Neural cell (in vitro differentiated cells): ENCODE measurements around the gene EML4. TPM values are rescaled to one million over a fixed set of nuclear protein-coding genes. Genes with fewer than 3 reads are reported as not detected.

Source experiments
- H2AFZ ChIP-seq: fragments of 200-600, 300-800 bp; sonication (generic), shearing (Covaris generic); 2 replicates; pipeline ENCODE4 v1.6.0; 2014; ENCODE audit warnings: low read depth, mild to moderate bottlenecking, antibody characterized with exemption, low read length, moderate library complexity
- H3F3A ChIP-seq: fragments of 200-600 bp; shearing (Covaris generic); 2 replicates; pipeline ENCODE4 v1.6.1; 2016; ENCODE audit warnings: mild to moderate bottlenecking, moderate library complexity, mixed read lengths, antibody characterized with exemption, low read length; ENCODE audit not compliant: insufficient read depth, poor library complexity, severe bottlenecking
- H3K27ac ChIP-seq: fragments of 200-600, 300-800 bp; sonication (generic), shearing (Covaris generic); 2 replicates; pipeline ENCODE4 v1.5.1; 2014; ENCODE audit warnings: mild to moderate bottlenecking, low read length, moderate library complexity
- H3K27me3 ChIP-seq: fragments of 300-800, 200-600 bp; sonication (generic), shearing (Covaris generic); 2 replicates; pipeline ENCODE4 v1.6.0; 2014; ENCODE audit warnings: mild to moderate bottlenecking, low read depth, low read length, moderate library complexity; ENCODE audit not compliant: insufficient read depth
- H3K36me3 ChIP-seq: fragments of 300-800, 200-600 bp; sonication (generic), shearing (Covaris generic); 2 replicates; pipeline ENCODE4 v1.5.1; 2014; ENCODE audit warnings: mild to moderate bottlenecking, antibody characterized with exemption, low read length, moderate library complexity; ENCODE audit not compliant: insufficient read depth
- H3K4me2 ChIP-seq: fragments of 300-800, 200-600 bp; sonication (generic), shearing (Covaris generic); 2 replicates; pipeline ENCODE4 v1.6.0; 2014; ENCODE audit warnings: mild to moderate bottlenecking, low read length
- H3K4me3 ChIP-seq: fragments of 300-800, 200-600 bp; sonication (generic), shearing (Covaris generic); 2 replicates; pipeline ENCODE4 v1.5.1; 2014; ENCODE audit warnings: mild to moderate bottlenecking, low read length, moderate library complexity
- H3K79me2 ChIP-seq: fragments of 200-600 bp; shearing (Covaris generic); replicated peaks from 2 replicates; pipeline ENCODE4 v1.6.0; 2014; ENCODE audit warnings: mild to moderate bottlenecking, low read length, moderate library complexity; ENCODE audit not compliant: insufficient read depth
- H3K9ac ChIP-seq: fragments of 300-800, 200-600 bp; sonication (generic), shearing (Covaris generic); 2 replicates; pipeline ENCODE4 v1.6.1; 2016; ENCODE audit warnings: mild to moderate bottlenecking, low read length, mixed read lengths
- H3K9me2 ChIP-seq: fragments of 200-600 bp; shearing (Covaris generic); 2 replicates; pipeline ENCODE4 v1.6.1; 2016; ENCODE audit warnings: mild to moderate bottlenecking, low read length, mixed read lengths; ENCODE audit not compliant: insufficient read depth
- H3K9me3 ChIP-seq: fragments of 200-600, 300-800 bp; sonication (generic), shearing (Covaris generic); 2 replicates; pipeline ENCODE4 v1.6.1; 2016; ENCODE audit warnings: mild to moderate bottlenecking, mixed run types, low read length, moderate library complexity, mixed read lengths
- H4K20me1 ChIP-seq: fragments of 200-600 bp; shearing (Covaris generic); 2 replicates; pipeline ENCODE4 v1.6.1; 2016; ENCODE audit warnings: mild to moderate bottlenecking, mixed run types; ENCODE audit not compliant: insufficient read depth
- CTCF ChIP-seq: fragments of 450-650 bp; IDR thresholded peaks from 2 replicates; pipeline ENCODE4 v1.5.1; 2014; ENCODE audit warnings: antibody characterized with exemption, mild to moderate bottlenecking, moderate library complexity; ENCODE audit not compliant: poor library complexity, severe bottlenecking
- EP300 ChIP-seq: fragments of 450-650 bp; conservative IDR thresholded peaks from 2 replicates; pipeline ENCODE4 v1.6.1; 2014; ENCODE audit warnings: antibody characterized with exemption, mild to moderate bottlenecking, moderate library complexity; ENCODE audit not compliant: poor library complexity, severe bottlenecking
- EZH2 ChIP-seq: fragments of 200-600, 300-800 bp; shearing (Covaris generic), sonication (generic); IDR thresholded peaks from 2 replicates; pipeline ENCODE4 v1.6.1; 2014; ENCODE audit warnings: antibody characterized with exemption, low read length, borderline replicate concordance, mild to moderate bottlenecking; ENCODE audit not compliant: insufficient read depth, poor library complexity, severe bottlenecking
- MXI1 ChIP-seq: fragments of 450-650 bp; conservative IDR thresholded peaks from 2 replicates; pipeline ENCODE4 v1.6.1; 2014; ENCODE audit warnings: antibody characterized with exemption, mild to moderate bottlenecking; ENCODE audit not compliant: poor library complexity, severe bottlenecking
- POLR2AphosphoS5 ChIP-seq: IDR thresholded peaks from 2 replicates; pipeline ENCODE4 v1.6.1; 2012
- RAD21 ChIP-seq: fragments of 450-650 bp; conservative IDR thresholded peaks from 2 replicates; pipeline ENCODE4 v1.6.1; 2014; ENCODE audit warnings: antibody characterized with exemption, mild to moderate bottlenecking, moderate library complexity
- REST ChIP-seq: IDR thresholded peaks from 2 replicates; pipeline ENCODE4 v1.6.1; 2012; ENCODE audit warnings: borderline replicate concordance
- SMC3 ChIP-seq: fragments of 450-650 bp; conservative IDR thresholded peaks from 2 replicates; pipeline ENCODE4 v1.6.1; 2014; ENCODE audit warnings: antibody characterized with exemption, mild to moderate bottlenecking, moderate library complexity; ENCODE audit not compliant: poor library complexity
- TAF1 ChIP-seq: IDR thresholded peaks from 2 replicates; pipeline ENCODE4 v1.6.1; 2012; ENCODE audit warnings: low read depth
- polyA plus RNA-seq: library from polyadenylated mRNA; depleted of rRNA; stranded (reverse); fragments of >200 nt; gene quantifications from 2 replicates; pipeline ENCODE4 v1.2.3, GENCODE V29; 2014

EML4 gene
- polyA plus RNA-seq, 1 donor from 2014 or later: 33.9 TPM

GRCh38 chr2:42207826-42208225 lies 38.7 kb downstream of the EML4 start:
- Histone ChIP-seq H3K9me3 (no peaks in the 10 kb centered on the region), H3K4me3 (no peak overlapping the region), H3K36me3 (no peaks in the 10 kb centered on the region), H3K27me3 (no peaks in the 10 kb centered on the region), H3K4me2 (no peak overlapping the region), H2AFZ (no peak overlapping the region), H3F3A (no peaks in the 10 kb centered on the region), H3K9ac (no peak overlapping the region), H3K79me2 (no peaks in the 10 kb centered on the region), H3K9me2 (no peaks in the 10 kb centered on the region), H3K27ac (no peak overlapping the region), H4K20me1 (no peaks in the 10 kb centered on the region)
- no peak for TF ChIP-seq TAF1
- no peak for TF ChIP-seq EZH2
- TF ChIP-seq SMC3: no peak
- no peak for TF ChIP-seq MXI1
- TF ChIP-seq RAD21: no peak
- no peak for TF ChIP-seq REST
- no peak for TF ChIP-seq EP300
- TF ChIP-seq POLR2AphosphoS5: no peak
- no peak for TF ChIP-seq CTCF

- no peak overlapping the region for H3K9ac ChIP-seq
- H4K20me1 ChIP-seq: no peaks in the 10 kb centered on the region
- H3K4me2 ChIP-seq: no peak overlapping the region
- no peak overlapping the region for H3K4me3 ChIP-seq
- H3K9me2 ChIP-seq: no peaks in the 10 kb centered on the region
- H3F3A ChIP-seq: no peaks in the 10 kb centered on the region
- H2AFZ ChIP-seq: no peak overlapping the region
- H3K27me3 ChIP-seq: no peaks in the 10 kb centered on the region
- H3K27ac ChIP-seq: no peak overlapping the region
- TF ChIP-seq MXI1 (no peak), REST (no peak), EZH2 (no peak), SMC3 (no peak)
- no peaks in the 10 kb centered on the region for H3K36me3 ChIP-seq
- H3K9me3 ChIP-seq: no peaks in the 10 kb centered on the region
- no peaks in the 10 kb centered on the region for H3K79me2 ChIP-seq
These were observed 41.0 kb downstream of the EML4 start for GRCh38 chr2:42210203-42210602.
